GM12878 (cell line): ENCODE measurements around the gene AFAP1. TPM values are rescaled to one million over a fixed set of nuclear protein-coding genes. Genes with fewer than 3 reads are reported as not detected.

ENCODE experiments used
- ATAC-seq: fragments of 200-7000 bp; cut with Tn5 transposase; 3 replicates; pipeline ENCODE4 v1.9.1; 2020; ENCODE audit warnings: mild to moderate bottlenecking, moderate library complexity
- BruUV-seq: library from RNA; stranded (reverse); fragments of 400-500 nt; replicated peaks from 2 replicates; lab custom pipeline; 2021; lab: Mats Ljungman, UMichigan
- CTCF ChIA-PET: fragments of 300-600 bp; sonication (Branson Sonifier 250); formaldehyde crosslinking; extraction: SDS; loops from one replicate; lab custom pipeline; 2021; ENCODE audit warnings: inconsistent platforms; lab: Yijun Ruan, JAX
- POLR2A ChIA-PET: fragments of 350-600 bp; formaldehyde crosslinking; extraction: SDS; loops from one replicate; lab custom pipeline; 2021; ENCODE audit warnings: inconsistent platforms; lab: Charles Lee
- RAD21 ChIA-PET: fragments of 300-600 bp; sonication (Branson Sonifier 250); formaldehyde crosslinking; loops from one replicate; lab custom pipeline; 2023; ENCODE audit warnings: antibody characterized with exemption; ENCODE audit not compliant: unreplicated experiment; lab: Charles Lee
- SMC1A ChIA-PET: fragments of 300-600 bp; sonication (Branson Sonifier 250); formaldehyde crosslinking; loops from one replicate; lab custom pipeline; 2023; ENCODE audit not compliant: unreplicated experiment, uncharacterized antibody; lab: Charles Lee
- DNase-seq: peaks from one replicate; pipeline ENCODE4 v3.0.0-alpha.2; 2011; ENCODE audit warnings: low read depth, low spot score
- FAIRE-seq: peaks from 3 replicates; lab custom pipeline; 2011; peaks lifted over from hg19 to GRCh38; lab: Jason Lieb, UNC
- H2AFZ ChIP-seq: 2 replicates; pipeline ENCODE4 v1.6.0; 2011; ENCODE audit warnings: low read depth, low read length, control low read depth; ENCODE audit not compliant: control insufficient read depth
- H3K27ac ChIP-seq: 2 replicates; pipeline ENCODE4 v1.5.1; 2011; ENCODE audit warnings: control low read depth; ENCODE audit not compliant: control insufficient read depth, insufficient read depth
- H3K27me3 ChIP-seq, 2 experiments: replicated peaks in 1 of 2; 2 replicates each; pipeline versions ENCODE4 v1.6.0 to v1.6.1; 2011; ENCODE audit warnings: low read length in 1 of 2; ENCODE audit not compliant: control insufficient read depth in 2 of 2, insufficient read depth in 2 of 2
- H3K36me3 ChIP-seq, 2 experiments: 2 replicates each; pipeline ENCODE4 v1.5.1; 2011; ENCODE audit warnings: low read length in 1 of 2; ENCODE audit not compliant: control insufficient read depth in 2 of 2, insufficient read depth in 2 of 2
- H3K4me1 ChIP-seq: 2 replicates; pipeline ENCODE4 v1.6.1; 2011; ENCODE audit warnings: mild to moderate bottlenecking, low read length, moderate library complexity, mixed read lengths; ENCODE audit not compliant: control insufficient read depth, insufficient read depth
- H3K4me2 ChIP-seq: 2 replicates; pipeline ENCODE4 v1.6.0; 2011; ENCODE audit warnings: control low read depth; ENCODE audit not compliant: control insufficient read depth, insufficient read depth
- H3K4me3 ChIP-seq: fragments of 200-600 bp; sonication (generic); 2 replicates; pipeline ENCODE4 v1.5.1; 2016
- H3K79me2 ChIP-seq: 2 replicates; pipeline ENCODE4 v1.6.0; 2011; ENCODE audit warnings: low read length; ENCODE audit not compliant: control insufficient read depth, insufficient read depth
- H3K9ac ChIP-seq: 2 replicates; pipeline ENCODE4 v1.8.0; 2011; ENCODE audit warnings: low read length, control low read depth, mixed read lengths; ENCODE audit not compliant: control insufficient read depth, insufficient read depth
- H3K9me3 ChIP-seq: replicated peaks from 3 replicates; pipeline ENCODE4 v1.5.1; 2011; ENCODE audit warnings: mild to moderate bottlenecking, low read length; ENCODE audit not compliant: control insufficient read depth, insufficient read depth
- H4K20me1 ChIP-seq: 2 replicates; pipeline ENCODE4 v1.6.0; 2011; ENCODE audit not compliant: control insufficient read depth, insufficient read depth
- CHD1 ChIP-seq: IDR thresholded peaks from 2 replicates; pipeline ENCODE4 v1.6.1; 2012; ENCODE audit warnings: low read depth, low read length, improper control_type of control experiment
- CHD4 ChIP-seq: fragments of 200-600 bp; sonication (generic); IDR thresholded peaks from 2 replicates; pipeline ENCODE4 v1.6.1; 2016; ENCODE audit warnings: mild to moderate bottlenecking
- EP300 ChIP-seq, 2 experiments: fragments of 150-350 bp in 1 of 2; IDR thresholded peaks; 2 replicates each; pipeline ENCODE4 v1.6.1; 2011 to 2012; ENCODE audit warnings: low read depth in 2 of 2, low read length in 2 of 2, borderline replicate concordance in 1 of 2, improper control_type of control experiment in 1 of 2, inconsistent platforms in 1 of 2; ENCODE audit not compliant: control insufficient read depth in 1 of 2
- FOXM1 ChIP-seq: IDR thresholded peaks from 2 replicates; pipeline ENCODE4 v1.6.1; 2012; ENCODE audit warnings: low read depth, mild to moderate bottlenecking, inconsistent platforms, low read length, moderate library complexity
- GATAD2B ChIP-seq: fragments of 450-650 bp; conservative IDR thresholded peaks from 2 replicates; pipeline ENCODE4 v1.6.1; 2017; ENCODE audit warnings: low read depth, mild to moderate bottlenecking, moderate library complexity
- JUNB ChIP-seq: IDR thresholded peaks from 2 replicates; pipeline ENCODE4 v1.6.1; 2016; ENCODE audit warnings: antibody characterized with exemption, mild to moderate bottlenecking
- KAT2A ChIP-seq: conservative IDR thresholded peaks from 2 replicates; pipeline ENCODE4 v1.6.1; 2011; ENCODE audit warnings: low read depth, low read length; ENCODE audit not compliant: control insufficient read depth
- NBN ChIP-seq: fragments of 450-650 bp; IDR thresholded peaks from 2 replicates; pipeline ENCODE4 v1.6.1; 2016
- NFIC ChIP-seq: IDR thresholded peaks from 2 replicates; pipeline ENCODE4 v1.6.1; 2012; ENCODE audit warnings: low read depth, mild to moderate bottlenecking, inconsistent platforms, low read length, moderate library complexity
- NR2F1 ChIP-seq: fragments of 450-650 bp; conservative IDR thresholded peaks from 2 replicates; pipeline ENCODE4 v1.6.1; 2017; ENCODE audit warnings: mild to moderate bottlenecking
- POLR2AphosphoS5 ChIP-seq: IDR thresholded peaks from 2 replicates; pipeline ENCODE4 v1.6.1; 2011; ENCODE audit warnings: mild to moderate bottlenecking, low read length, inconsistent platforms
- RUNX3 ChIP-seq: IDR thresholded peaks from 2 replicates; pipeline ENCODE4 v1.6.1; 2012; ENCODE audit warnings: low read length, inconsistent platforms
- SMC3 ChIP-seq: IDR thresholded peaks from 2 replicates; pipeline ENCODE4 v1.6.1; 2011; ENCODE audit warnings: low read length, improper control_type of control experiment, borderline replicate concordance
- TARDBP ChIP-seq: IDR thresholded peaks from 2 replicates; pipeline ENCODE4 v1.6.1; 2016; ENCODE audit warnings: borderline replicate concordance
- TCF3 ChIP-seq: IDR thresholded peaks from 2 replicates; pipeline ENCODE4 v1.6.1; 2012; ENCODE audit warnings: low read depth, mild to moderate bottlenecking, low read length, borderline replicate concordance; ENCODE audit not compliant: insufficient read depth
- ZNF217 ChIP-seq: fragments of 450-650 bp; IDR thresholded peaks from 2 replicates; pipeline ENCODE4 v1.6.1; 2017; ENCODE audit warnings: antibody characterized with exemption, mild to moderate bottlenecking
- WGBS: methylation state at CpG from one replicate; pipeline ENCODE4 v1.1.6; 2016; ENCODE audit warnings: low lambda C conversion rate; ENCODE audit not compliant: insufficient replicate concordance, insufficient coverage; ENCODE audit errors: missing lambda C conversion rate; 5-methylcytosine and 5-hydroxymethylcytosine counted together
- in situ Hi-C: fragments of 300-500 bp; cut with MboI; formaldehyde crosslinking; loops from 9 replicates; pipeline ENCODE4 v1.14.3; 2018; ENCODE audit warnings: mixed read lengths
- intact Hi-C: fragments of 100-400 bp; cut with micrococcal nuclease; formaldehyde crosslinking; loops from one replicate; pipeline ENCODE4 v1.14.2; 2022; ENCODE audit not compliant: unreplicated experiment
- polyA plus RNA-seq, 11 experiments: library from polyadenylated mRNA; depleted of rRNA in 4 of 11; unstranded in 6 of 11; stranded (reverse) in 5 of 11; fragments of >200 nt; fragmentation: Nextera tagmentation in 4 of 11; fragmentation: Illumina TruSeq in 1 of 11; extraction: Ambion mirVana in 4 of 11; extraction: Trizol in 1 of 11; gene quantifications; 1 replicate in 1 of 11; 2 replicates in 10 of 11; pipeline versions ENCODE4 v1.2.1 to v1.2.3, GENCODE V29; 2011 to 2016; ENCODE audit warnings: inconsistent platforms in 2 of 11, missing spikeins in 2 of 11, low read depth in 1 of 11
- total RNA-seq, 4 experiments: library from RNA; depleted of rRNA in 3 of 4; stranded (reverse); fragments of >200 nt in 3 of 4; fragmentation: Illumina TruSeq in 1 of 4; extraction: Trizol in 1 of 4; gene quantifications; 2 replicates each; pipeline versions ENCODE4 v1.2.1 to v1.2.3, GENCODE V29; 2013 to 2021
- TF ChIP-seq, protein P1 (sequence below): IDR thresholded peaks from 2 replicates; pipeline ENCODE4 v1.6.1; 2011; ENCODE audit warnings: mild to moderate bottlenecking, low read depth, low read length, moderate library complexity; ENCODE audit not compliant: insufficient replicate concordance
- TF ChIP-seq, protein P2 (sequence below): fragments of 450-650 bp; IDR thresholded peaks from 2 replicates; pipeline ENCODE4 v1.6.1; 2016; ENCODE audit warnings: mild to moderate bottlenecking

AFAP1 gene
- total and polyA plus RNA-seq, 10 of the 15 experiments (the other 5 are each of a cell fraction or from before 2014, with no cell fraction given), result 0.02 to 0.23 (median 0.09) TPM; not detected in 1

DNA sequence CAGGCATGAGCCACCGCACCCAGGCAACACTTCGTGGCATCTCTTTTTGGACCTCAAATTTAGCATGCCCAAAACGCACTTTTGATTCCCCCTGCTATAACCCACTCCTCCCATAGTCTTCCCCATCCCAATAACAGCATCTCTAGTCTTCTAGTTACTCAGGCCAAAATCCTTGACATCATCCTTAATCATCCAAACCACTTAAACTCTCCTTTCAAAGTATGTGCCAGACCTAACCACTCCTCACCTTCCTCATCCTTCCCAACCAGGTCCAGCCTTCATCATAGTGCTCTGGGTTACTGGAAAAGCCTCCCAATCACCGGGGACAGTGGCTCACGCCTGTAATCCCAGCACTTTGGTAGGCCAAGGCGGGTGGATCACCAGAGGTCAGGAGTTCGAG lies 41.9 kb downstream of the AFAP1 start:
- no peak for ATAC-seq
- Histone ChIP-seq H3K27ac (no peak overlapping the region), H2AFZ (no peak overlapping the region), H4K20me1 (no peaks in the 10 kb centered on the region), H3K9ac (no peak overlapping the region), H3K36me3 (no peaks in the 10 kb centered on the region), H3K4me3 (no peak overlapping the region), H3K9me3 (no peaks in the 10 kb centered on the region), H3K79me2 (no peaks in the 10 kb centered on the region), H3K4me2 (no peak overlapping the region), H3K27me3 (no peaks in the 10 kb centered on the region; a peak in 2 of 4 replicates), H3K4me1 (no peaks in the 10 kb centered on the region)
- ChIA-PET CTCF (no interaction called here), RAD21 (no interaction called here), SMC1A (no interaction called here), POLR2A (no interaction called here)
- BruUV-seq, result no TSS peak
- in situ Hi-C loops, result no loop called here
- intact Hi-C loops, result no loop called here
- no peak for FAIRE-seq
- TF ChIP-seq, protein P1, sequence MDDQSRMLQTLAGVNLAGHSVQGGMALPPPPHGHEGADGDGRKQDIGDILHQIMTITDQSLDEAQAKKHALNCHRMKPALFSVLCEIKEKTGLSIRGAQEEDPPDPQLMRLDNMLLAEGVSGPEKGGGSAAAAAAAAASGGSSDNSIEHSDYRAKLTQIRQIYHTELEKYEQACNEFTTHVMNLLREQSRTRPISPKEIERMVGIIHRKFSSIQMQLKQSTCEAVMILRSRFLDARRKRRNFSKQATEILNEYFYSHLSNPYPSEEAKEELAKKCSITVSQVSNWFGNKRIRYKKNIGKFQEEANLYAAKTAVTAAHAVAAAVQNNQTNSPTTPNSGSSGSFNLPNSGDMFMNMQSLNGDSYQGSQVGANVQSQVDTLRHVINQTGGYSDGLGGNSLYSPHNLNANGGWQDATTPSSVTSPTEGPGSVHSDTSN, result no peak
- TF ChIP-seq NBN, result no peak
- no peak for DNase-seq
- 31% methylated on average over 7 of the region's 7 CpGs for WGBS

DNA sequence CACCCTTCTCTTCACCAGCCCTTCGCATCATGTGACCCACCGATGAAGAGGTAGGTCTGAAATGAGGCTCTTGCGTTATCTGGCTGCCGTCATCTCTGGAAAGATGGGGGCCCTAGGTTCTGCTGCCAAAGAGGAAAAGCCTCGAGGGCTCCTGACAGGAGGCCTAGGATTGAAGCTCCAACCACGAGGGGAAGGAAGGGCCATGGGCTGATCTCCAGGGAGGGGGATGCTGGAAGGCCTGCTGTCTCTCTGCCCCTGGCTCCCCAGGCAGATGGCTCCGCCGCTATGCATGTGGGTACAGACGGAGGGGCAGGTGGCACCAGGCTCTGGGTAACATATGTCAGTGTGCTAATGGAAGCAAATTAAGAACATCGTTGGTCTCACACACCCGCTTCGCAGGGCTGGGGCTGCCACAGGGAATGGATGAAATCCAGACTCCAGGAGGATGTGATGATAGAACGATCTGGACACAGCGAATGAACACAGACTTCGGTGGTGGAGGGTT lies 44.9 kb downstream of the AFAP1 start:
- Histone ChIP-seq H3K9ac (no peak overlapping the region), H3K79me2 (no peaks in the 10 kb centered on the region), H3K27ac (no peak overlapping the region), H3K4me1 (no peaks in the 10 kb centered on the region), H3K27me3 (no peaks in the 10 kb centered on the region; a peak in 2 of 4 replicates), H3K4me3 (no peak overlapping the region), H3K36me3 (no peaks in the 10 kb centered on the region), H2AFZ (no peak overlapping the region), H3K9me3 (no peaks in the 10 kb centered on the region), H3K4me2 (no peak overlapping the region), H4K20me1 (no peaks in the 10 kb centered on the region)
- CTCF ChIA-PET, result no interaction called here
- WGBS, result 54% methylated on average over 15 of the region's 15 CpGs
- no peak for FAIRE-seq
- in situ Hi-C loops (no loop called here), intact Hi-C loops (no loop called here)
- POLR2A ChIA-PET, result no interaction called here
- no peak for DNase-seq
- ATAC-seq, result no peak
- BruUV-seq, result no TSS peak
- SMC1A ChIA-PET, result no interaction called here
- RAD21 ChIA-PET, result interaction anchor here (0.6 kb wide), 1 partner anchor 67 kb away, joined by 4 read pairs; no protein-coding TSS in a partner anchor
- TF ChIP-seq RUNX3 (no peak), TARDBP (no peak), SMC3 (no peak), TCF3 (no peak), CHD4 (no peak), EP300 (IDR thresholded peaks at IDR 0.05; ENCODE audit: borderline replicate concordance in 1 of 2, control insufficient read depth in 1 of 2, low read depth in 2 of 2, low read length in 2 of 2) (no peak), JUNB (no peak), POLR2AphosphoS5 (no peak), GATAD2B (no peak), ZNF217 (no peak), CHD1 (no peak), KAT2A (no peak), NFIC (no peak), NR2F1 (no peak), FOXM1 (no peak)
- TF ChIP-seq, protein P2, sequence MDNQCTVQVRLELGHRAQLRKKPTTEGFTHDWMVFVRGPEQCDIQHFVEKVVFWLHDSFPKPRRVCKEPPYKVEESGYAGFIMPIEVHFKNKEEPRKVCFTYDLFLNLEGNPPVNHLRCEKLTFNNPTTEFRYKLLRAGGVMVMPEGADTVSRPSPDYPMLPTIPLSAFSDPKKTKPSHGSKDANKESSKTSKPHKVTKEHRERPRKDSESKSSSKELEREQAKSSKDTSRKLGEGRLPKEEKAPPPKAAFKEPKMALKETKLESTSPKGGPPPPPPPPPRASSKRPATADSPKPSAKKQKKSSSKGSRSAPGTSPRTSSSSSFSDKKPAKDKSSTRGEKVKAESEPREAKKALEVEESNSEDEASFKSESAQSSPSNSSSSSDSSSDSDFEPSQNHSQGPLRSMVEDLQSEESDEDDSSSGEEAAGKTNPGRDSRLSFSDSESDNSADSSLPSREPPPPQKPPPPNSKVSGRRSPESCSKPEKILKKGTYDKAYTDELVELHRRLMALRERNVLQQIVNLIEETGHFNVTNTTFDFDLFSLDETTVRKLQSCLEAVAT, result no peak
